ENCODE results near the gene UBE3D.
"Not testable (repeated sequence)": the region's sequence is repeated elsewhere in the genome, so short reads cannot be mapped to it uniquely, and the experiment has no call there.

GRCh38 chr6:82856077-82856476 lies 209.6 kb downstream of the UBE3D start:
- TF ChIP-seq POLR2AphosphoS5 (IDR thresholded peaks at IDR 0.05; ENCODE audit: borderline replicate concordance, low read depth, low read length); EZH2 (IDR thresholded peaks at IDR 0.05): not testable (repeated sequence)
